ENCODE data around the gene KRT85.

Gene KRT85

DNA sequence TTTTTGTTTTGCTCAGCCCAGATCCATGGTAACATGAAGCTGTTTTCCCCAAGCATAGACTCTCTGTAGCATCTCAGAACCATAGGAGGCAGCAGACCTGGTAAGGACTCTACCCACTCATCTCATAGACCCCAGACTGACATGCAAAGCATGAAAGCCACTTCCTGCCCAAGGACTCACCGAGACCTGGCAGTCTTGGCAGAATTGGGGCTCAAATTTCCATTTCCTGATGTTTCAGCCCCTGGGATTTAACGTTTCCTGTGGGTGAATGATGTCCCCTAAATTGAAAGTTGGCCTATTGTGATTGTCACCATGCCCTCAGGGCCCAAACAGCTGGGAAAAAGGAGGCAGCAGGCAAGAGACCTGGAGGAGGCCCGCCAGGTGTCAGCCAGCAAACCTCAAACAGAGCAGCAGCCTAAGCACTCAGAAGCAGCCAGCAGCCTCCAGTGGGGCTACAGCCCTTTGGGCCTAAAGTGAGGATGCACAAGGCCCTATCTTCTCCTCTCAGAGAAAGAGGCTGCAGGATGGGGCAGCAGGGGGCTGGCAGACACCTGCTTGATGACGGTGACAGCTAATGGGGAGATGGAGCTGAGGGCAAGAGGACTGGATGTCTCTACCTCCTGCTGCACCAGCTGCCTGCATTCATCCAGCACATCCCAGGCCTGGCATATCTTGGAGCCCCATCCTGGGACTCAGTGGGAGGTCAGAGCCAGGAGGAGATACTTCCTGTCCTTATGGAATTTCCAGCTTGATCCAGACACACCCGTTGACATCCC, 8.5 kb downstream of the KRT85 start:
- H3K36me3 Mint-ChIP-seq (ENCODE audit: low read depth) = no peaks in the 10 kb centered on the region
- peaks cover 13% of the 10 kb centered on the region for H3K27me3 Mint-ChIP-seq (ENCODE audit: low read depth, poor library complexity)
- no peak overlapping the region for H3K4me3 Mint-ChIP-seq
- H3K9me3 Mint-ChIP-seq = no peaks in the 10 kb centered on the region
- DNase-seq = no peak
- no peaks in the 10 kb centered on the region for H3K4me1 Mint-ChIP-seq
- TF ChIP-seq, protein P1, sequence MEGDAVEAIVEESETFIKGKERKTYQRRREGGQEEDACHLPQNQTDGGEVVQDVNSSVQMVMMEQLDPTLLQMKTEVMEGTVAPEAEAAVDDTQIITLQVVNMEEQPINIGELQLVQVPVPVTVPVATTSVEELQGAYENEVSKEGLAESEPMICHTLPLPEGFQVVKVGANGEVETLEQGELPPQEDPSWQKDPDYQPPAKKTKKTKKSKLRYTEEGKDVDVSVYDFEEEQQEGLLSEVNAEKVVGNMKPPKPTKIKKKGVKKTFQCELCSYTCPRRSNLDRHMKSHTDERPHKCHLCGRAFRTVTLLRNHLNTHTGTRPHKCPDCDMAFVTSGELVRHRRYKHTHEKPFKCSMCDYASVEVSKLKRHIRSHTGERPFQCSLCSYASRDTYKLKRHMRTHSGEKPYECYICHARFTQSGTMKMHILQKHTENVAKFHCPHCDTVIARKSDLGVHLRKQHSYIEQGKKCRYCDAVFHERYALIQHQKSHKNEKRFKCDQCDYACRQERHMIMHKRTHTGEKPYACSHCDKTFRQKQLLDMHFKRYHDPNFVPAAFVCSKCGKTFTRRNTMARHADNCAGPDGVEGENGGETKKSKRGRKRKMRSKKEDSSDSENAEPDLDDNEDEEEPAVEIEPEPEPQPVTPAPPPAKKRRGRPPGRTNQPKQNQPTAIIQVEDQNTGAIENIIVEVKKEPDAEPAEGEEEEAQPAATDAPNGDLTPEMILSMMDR (IDR thresholded peaks at IDR 0.05) = no peak
- H3K27ac Mint-ChIP-seq = no peak overlapping the region

GRCh38 chr12:52356762-52357580, 10.3 kb downstream of the KRT85 start:
- DNase-seq = no peak
- Mint-ChIP-seq H3K9me3 (no peaks in the 10 kb centered on the region), H3K27me3 (ENCODE audit: low read depth, poor library complexity) (peaks cover 18% of the 10 kb centered on the region), H3K4me3 (no peak overlapping the region), H3K27ac (no peak overlapping the region), H3K4me1 (no peaks in the 10 kb centered on the region), H3K36me3 (ENCODE audit: low read depth) (no peaks in the 10 kb centered on the region)
- TF ChIP-seq, protein P1 (IDR thresholded peaks at IDR 0.05) = no peak

DNA sequence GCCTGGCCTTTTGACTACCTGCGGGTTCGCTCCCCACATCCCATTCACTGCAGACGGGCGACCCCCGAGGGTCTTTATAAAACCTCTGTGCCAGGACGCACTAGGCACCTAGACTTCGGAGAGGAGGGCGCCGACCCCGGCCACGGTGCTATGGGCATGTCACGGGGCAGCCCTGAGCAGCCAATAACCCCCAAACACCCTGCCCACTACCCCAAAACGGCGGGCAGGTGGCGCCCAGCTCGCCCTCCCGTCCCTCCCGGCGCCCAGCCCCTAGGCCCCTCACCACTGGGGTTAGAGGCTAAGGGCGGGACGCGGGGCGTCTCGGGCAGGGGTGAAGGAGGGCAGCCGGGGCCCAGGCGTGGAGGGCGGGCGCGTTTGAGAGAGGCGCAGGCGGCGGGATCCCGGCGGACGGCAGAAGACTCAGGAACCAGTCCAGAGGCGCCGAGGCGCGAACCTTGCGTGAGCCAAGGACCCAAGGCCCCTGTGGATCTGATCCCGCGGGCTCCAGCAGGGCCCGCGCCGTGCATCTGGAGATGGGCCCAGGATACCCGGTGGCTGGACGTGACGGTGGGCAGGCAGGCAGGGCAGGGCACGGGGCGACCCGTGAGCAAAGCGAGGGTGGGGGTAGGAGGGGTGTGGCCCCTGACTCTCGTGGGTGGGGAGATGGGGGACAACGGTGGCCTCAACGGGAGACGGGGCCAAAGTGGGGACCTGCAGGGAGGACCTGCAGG, 11.1 kb downstream of the KRT85 start:
- TF ChIP-seq, protein P1 (IDR thresholded peaks at IDR 0.05) = no peak
- no peaks in the 10 kb centered on the region for H3K4me1 Mint-ChIP-seq
- no peaks in the 10 kb centered on the region for H3K36me3 Mint-ChIP-seq (ENCODE audit: low read depth)
- H3K4me3 Mint-ChIP-seq = no peak overlapping the region
- peaks cover 21% of the 10 kb centered on the region for H3K27me3 Mint-ChIP-seq (ENCODE audit: low read depth, poor library complexity)
- no peak for DNase-seq
- H3K27ac Mint-ChIP-seq = no peak overlapping the region
- no peaks in the 10 kb centered on the region for H3K9me3 Mint-ChIP-seq

- TF ChIP-seq, protein P1 (IDR thresholded peaks at IDR 0.05) = no peak
- Mint-ChIP-seq H3K4me3 (no peak overlapping the region), H3K4me1 (no peaks in the 10 kb centered on the region), H3K36me3 (ENCODE audit: low read depth) (no peaks in the 10 kb centered on the region), H3K27ac (no peak overlapping the region), H3K27me3 (ENCODE audit: low read depth, poor library complexity) (peaks cover 28% of the 10 kb centered on the region), H3K9me3 (no peaks in the 10 kb centered on the region)
- no peak for DNase-seq
Observed at GRCh38 chr12:52355176-52355575, 12.1 kb downstream of the KRT85 start.

GRCh38 chr12:52354200-52354599, 13.1 kb downstream of the KRT85 start:
- H3K4me1 Mint-ChIP-seq = no peaks in the 10 kb centered on the region
- no peaks in the 10 kb centered on the region for H3K9me3 Mint-ChIP-seq
- H3K36me3 Mint-ChIP-seq (ENCODE audit: low read depth) = no peaks in the 10 kb centered on the region
- H3K4me3 Mint-ChIP-seq = no peak overlapping the region
- H3K27ac Mint-ChIP-seq = no peak overlapping the region
- TF ChIP-seq, protein P1 (IDR thresholded peaks at IDR 0.05) = no peak
- H3K27me3 Mint-ChIP-seq (ENCODE audit: low read depth, poor library complexity) = peaks cover 30% of the 10 kb centered on the region
- no peak for DNase-seq
